Right ventricle myocardium inferior (tissue), 1 donor: Measurements from ENCODE around the gene GBF1. TPM values are rescaled to one million over a fixed set of nuclear protein-coding genes. Genes with fewer than 3 reads are reported as not detected.
A peak's percentile ranks its signal among the peaks of the same experiment; 100 is the strongest.

ENCODE experiments used
- ATAC-seq: fragments of 200-7000 bp; cut with Tn5 transposase; one replicate; pipeline ENCODE4 v1.9.1; 2020; ENCODE audit warnings: mild to moderate bottlenecking, moderate library complexity
- DNase-seq: peaks from one replicate; pipeline ENCODE4 v3.0.0; 2021; ENCODE audit errors: missing footprints
- intact Hi-C: fragments of 100-400 bp; cut with DNase I; formaldehyde crosslinking; loops from one replicate; pipeline ENCODE4 v1.11.0; 2022
- total RNA-seq: library from RNA; stranded (reverse); fragmentation: NEBNext Ultra II Directional; extraction: Animal tissue kit (Norgen Biotek cat#: 25700); gene quantifications from one replicate; pipeline ENCODE4 v1.2.1, GENCODE V29; 2021
- donor health status: DM: no; HTN: yes; CAD: no; lungs with severe emphysema.

Gene GBF1
- total RNA-seq, 1 donor from 2014 or later, result 44.0 TPM

DNA sequence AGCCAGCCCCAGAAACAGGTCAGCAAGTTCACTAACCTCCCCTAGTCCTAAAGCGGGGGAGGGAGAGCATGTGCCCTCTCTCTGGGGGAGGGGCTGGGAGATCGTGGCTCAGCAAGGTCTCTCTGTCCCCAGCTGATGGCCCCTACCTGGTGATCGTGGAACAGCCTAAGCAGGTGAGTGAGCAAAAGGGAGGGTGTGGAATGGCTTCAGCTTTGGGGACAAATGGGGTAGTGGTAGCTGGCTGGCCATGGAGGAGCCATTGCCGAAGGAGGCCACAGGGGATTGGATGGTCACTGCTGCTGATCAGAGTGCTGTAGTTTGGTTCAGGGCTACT is 151.0 kb downstream of the GBF1 start:
- ATAC-seq, result no peak
- intact Hi-C loops, result loop anchor here (5.0 kb wide), 1 partner anchor 106 kb away; the partner anchor contains the start of genes ACTR1A and SUFU
- no peak for DNase-seq

DNA sequence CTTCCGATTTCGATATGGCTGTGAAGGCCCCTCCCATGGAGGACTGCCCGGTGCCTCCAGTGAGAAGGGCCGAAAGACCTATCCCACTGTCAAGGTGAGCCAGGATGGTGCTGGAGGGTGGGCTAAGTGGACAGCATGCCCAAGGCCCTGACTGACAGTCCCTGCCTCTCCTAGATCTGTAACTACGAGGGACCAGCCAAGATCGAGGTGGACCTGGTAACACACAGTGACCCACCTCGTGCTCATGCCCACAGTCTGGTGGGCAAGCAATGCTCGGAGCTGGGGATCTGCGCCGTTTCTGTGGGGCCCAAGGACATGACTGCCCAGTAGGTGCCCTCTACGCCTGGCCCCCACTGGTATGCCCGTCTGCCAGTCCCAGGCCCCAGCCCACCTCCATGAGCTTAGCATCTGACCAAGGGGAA is 151.4 kb downstream of the GBF1 start:
- no peak for ATAC-seq
- intact Hi-C loops, result loop anchor here (5.0 kb wide), 1 partner anchor 106 kb away; the partner anchor contains the start of genes ACTR1A and SUFU
- no peak for DNase-seq

DNA sequence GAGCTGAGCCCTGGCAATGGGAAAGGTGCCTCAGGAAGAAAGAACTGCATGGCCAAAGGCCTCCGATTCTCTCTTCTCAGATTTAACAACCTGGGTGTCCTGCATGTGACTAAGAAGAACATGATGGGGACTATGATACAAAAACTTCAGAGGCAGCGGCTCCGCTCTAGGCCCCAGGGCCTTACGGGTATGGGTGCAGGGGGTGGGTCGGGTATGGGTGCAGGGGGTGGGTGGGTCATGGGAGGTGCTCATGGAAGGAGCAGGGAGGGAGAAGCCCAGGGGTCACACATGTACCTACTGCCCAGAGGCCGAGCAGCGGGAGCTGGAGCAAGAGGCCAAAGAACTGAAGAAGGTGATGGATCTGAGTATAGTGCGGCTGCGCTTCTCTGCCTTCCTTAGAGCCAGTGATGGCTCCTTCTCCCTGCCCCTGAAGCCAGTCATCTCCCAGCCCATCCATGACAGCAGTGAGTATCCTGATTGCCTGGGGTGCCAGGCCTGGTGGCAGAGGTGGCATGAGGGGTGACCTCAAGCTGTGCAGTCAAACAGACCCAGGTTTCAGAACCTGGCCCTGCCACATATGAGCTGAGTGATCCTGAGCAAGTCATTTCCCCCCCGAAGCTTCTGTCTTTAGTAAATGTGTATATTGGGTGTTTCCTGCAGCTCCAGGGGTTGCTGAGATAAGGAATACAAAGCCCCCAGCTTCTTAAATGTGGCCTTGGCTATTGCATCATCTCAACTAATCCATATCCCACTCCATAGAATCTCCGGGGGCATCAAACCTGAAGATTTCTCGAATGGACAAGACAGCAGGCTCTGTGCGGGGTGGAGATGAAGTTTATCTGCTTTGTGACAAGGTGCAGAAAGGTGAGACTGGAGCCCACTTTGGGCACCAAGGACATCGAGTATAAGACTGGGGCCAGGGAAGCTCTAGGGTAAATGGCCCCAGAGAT is 152.2 kb downstream of the GBF1 start:
- intact Hi-C loops, result loop anchor here (2.0 to 5.0 kb wide), 3 partner anchors 105 to 185 kb away; partner anchors contain the start of genes ACTR1A and SUFU
- DNase-seq, result peak; percentile 32

DNA sequence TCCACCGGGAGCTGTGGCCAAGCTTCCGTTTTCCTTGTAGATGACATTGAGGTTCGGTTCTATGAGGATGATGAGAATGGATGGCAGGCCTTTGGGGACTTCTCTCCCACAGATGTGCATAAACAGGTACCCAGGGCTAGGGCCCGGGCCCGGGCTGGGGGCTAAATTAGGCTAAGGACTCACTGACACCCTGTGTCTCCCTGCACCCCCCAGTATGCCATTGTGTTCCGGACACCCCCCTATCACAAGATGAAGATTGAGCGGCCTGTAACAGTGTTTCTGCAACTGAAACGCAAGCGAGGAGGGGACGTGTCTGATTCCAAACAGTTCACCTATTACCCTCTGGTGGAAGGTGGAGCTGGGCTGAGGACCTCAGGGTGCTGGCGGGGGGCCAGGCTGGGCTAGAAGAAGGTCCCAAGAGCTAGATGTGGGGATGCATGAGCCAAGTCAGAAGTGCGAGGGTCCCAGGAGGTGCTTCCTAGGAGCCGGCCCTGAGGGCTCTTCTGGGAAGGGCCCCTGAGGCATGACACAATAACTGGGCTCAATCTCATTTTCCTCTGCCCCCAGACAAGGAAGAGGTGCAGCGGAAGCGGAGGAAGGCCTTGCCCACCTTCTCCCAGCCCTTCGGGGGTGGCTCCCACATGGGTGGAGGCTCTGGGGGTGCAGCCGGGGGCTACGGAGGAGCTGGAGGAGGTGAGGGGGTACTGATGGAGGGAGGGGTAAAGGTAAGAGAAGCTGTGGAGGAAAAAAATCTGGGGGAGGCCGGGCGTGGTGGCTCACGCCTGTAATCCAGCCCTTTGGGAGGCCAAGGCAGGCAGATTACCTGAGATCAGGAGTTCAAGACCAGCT is 153.1 kb downstream of the GBF1 start:
- ATAC-seq (no peak), DNase-seq (peak; percentile 33)
- intact Hi-C loops, result loop anchor here (2.0 to 5.0 kb wide), 3 partner anchors 104 to 184 kb away; partner anchors contain the start of genes ACTR1A and SUFU

More for the DNA sequence above, 152.2 kb downstream of the GBF1 start:
- no peak for ATAC-seq

DNA sequence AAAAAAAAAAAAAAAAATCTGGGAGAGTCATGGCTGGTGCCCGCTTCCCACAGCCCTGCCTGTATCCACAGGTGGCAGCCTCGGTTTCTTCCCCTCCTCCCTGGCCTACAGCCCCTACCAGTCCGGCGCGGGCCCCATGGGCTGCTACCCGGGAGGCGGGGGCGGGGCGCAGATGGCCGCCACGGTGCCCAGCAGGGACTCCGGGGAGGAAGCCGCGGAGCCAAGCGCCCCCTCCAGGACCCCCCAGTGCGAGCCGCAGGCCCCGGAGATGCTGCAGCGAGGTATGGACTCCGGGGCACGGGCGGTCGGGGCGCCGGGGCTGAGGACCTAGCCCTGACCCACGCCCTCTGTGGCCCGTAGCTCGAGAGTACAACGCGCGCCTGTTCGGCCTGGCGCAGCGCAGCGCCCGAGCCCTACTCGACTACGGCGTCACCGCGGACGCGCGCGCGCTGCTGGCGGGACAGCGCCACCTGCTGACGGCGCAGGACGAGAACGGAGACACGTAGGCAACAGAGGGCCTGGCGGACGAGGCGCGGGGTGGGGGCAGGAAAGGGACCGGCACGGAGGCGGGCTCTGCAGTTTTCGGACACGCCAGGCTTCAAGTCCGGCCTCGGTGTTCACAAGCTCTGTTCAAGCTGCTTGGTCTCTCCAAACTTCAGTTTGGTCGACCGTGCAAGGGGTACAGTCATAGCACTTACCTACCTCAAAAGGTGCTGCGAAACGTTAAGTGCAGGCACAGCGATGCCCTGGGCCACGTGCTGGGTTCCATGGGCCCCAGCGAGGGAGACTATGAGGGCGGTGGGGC is 154.1 kb downstream of the GBF1 start:
- ATAC-seq (peak; percentile 79), DNase-seq (peak; percentile 97)
- intact Hi-C loops, result loop anchor here (2.0 to 5.0 kb wide), 3 partner anchors 103 to 183 kb away; partner anchors contain the start of genes ACTR1A and SUFU

DNA sequence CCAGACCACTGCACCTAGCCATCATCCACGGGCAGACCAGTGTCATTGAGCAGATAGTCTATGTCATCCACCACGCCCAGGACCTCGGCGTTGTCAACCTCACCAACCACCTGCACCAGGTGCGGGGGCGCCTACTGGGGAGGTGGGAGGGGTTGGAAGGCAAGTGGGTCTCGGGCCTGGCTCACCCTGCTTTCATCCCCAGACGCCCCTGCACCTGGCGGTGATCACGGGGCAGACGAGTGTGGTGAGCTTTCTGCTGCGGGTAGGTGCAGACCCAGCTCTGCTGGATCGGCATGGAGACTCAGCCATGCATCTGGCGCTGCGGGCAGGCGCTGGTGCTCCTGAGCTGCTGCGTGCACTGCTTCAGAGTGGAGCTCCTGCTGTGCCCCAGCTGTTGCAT is 154.7 kb downstream of the GBF1 start:
- ATAC-seq, result no peak
- peak; percentile 73 for DNase-seq
- intact Hi-C loops, result no loop called here

DNA sequence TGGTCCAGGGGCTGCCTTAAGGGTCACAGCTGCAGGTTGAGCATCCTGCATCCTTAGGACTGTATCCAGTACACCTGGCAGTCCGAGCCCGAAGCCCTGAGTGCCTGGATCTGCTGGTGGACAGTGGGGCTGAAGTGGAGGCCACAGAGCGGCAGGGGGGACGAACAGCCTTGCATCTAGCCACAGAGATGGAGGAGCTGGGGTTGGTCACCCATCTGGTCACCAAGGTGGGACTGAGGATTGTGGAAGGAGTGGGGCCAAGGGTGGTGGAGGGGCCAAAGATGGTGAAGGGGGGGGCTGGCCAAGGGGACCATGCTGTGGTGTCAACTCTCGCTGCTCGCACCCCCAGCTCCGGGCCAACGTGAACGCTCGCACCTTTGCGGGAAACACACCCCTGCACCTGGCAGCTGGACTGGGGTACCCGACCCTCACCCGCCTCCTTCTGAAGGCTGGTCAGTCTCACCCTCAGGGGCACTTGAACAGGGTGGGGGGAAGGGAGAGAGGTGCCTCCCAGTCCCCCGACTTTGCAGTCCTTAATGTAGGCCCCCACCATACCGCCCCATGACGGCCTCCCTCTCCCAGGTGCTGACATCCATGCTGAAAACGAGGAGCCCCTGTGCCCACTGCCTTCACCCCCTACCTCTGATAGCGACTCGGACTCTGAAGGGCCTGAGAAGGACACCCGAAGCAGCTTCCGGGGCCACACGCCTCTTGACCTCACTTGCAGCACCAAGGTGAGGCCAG is 155.4 kb downstream of the GBF1 start:
- ATAC-seq (no peak), DNase-seq (peak; percentile 40)
- intact Hi-C loops, result no loop called here

DNA sequence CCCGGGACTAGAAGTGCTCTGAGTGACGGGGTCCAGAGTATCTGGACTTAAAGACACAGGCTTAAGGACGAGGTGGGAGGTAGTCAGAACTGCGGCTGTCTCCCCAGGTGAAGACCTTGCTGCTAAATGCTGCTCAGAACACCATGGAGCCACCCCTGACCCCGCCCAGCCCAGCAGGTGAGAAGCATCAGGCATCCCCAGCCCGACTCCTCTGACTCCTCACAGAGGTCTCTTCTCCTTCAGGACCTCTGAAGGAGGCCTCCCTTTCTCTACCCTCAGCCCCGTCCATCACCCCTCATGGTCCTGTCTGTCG is 156.0 kb downstream of the GBF1 start:
- DNase-seq (peak; percentile 16), ATAC-seq (no peak)
- intact Hi-C loops, result no loop called here

DNA sequence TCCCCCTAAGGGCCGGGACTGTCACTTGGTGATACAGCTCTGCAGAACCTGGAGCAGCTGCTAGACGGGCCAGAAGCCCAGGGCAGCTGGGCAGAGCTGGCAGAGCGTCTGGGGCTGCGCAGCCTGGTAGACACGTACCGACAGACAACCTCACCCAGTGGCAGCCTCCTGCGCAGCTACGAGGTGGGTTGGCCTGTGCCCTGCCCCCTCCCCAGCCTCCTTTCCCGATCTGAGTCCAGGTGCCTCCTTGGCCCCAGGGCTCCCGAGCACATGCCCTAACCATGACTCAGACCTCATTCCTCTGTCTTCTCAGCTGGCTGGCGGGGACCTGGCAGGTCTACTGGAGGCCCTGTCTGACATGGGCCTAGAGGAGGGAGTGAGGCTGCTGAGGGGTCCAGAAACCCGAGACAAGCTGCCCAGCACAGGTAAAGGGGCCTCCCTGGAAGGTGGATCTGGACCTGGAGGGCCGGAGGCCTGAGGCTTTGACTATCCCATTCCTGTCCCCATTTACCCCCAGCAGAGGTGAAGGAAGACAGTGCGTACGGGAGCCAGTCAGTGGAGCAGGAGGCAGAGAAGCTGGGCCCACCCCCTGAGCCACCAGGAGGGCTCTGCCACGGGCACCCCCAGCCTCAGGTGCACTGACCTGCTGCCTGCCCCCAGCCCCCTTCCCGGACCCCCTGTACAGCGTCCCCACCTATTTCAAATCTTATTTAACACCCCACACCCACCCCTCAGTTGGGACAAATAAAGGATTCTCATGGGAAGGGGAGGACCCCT is 156.6 kb downstream of the GBF1 start:
- ATAC-seq, result no peak
- peak; percentile 17 for DNase-seq
- intact Hi-C loops, result no loop called here

DNA sequence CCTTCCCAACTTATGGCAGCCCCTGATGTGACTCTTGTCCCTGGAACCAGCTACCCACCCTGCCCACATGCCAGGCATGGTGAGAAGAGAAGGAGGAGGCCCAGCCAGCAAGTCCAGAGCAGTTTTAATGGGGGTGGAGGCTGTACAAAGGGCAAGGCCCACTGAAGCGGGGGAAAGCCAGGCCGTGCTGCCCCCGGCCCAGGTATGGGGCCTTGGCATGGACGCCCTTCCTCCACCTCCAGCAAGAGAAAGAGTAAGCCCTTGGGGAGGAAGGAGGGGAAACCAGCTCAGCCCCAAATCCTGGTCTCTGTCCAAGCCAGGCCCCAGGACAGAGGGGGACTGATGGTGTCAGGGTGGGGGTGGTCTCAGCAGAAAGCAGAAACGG is 157.2 kb downstream of the GBF1 start:
- DNase-seq (peak; percentile 3), ATAC-seq (no peak)
- intact Hi-C loops, result no loop called here

DNA sequence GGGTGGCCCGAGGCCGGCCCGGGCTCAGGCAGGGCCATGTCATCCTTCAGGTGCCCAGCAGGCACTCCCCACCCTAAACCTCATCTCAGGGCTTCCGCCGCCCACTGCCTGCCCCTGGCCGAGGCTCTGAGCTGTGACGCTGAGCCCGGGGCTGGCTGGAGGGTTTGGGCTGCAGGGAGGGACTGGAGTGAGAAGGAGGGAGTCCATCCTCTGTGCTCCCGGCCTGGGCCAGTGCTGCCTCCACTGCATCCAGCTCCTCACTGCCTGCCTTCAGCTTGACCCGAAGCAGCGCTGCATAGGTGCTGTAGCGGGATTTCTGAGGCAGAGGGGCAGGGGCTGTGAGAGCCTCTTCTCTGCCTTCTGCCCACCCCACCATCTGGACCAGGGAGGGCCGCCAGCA is 157.8 kb downstream of the GBF1 start:
- intact Hi-C loops, result no loop called here
- DNase-seq (peak; percentile 23), ATAC-seq (no peak)

DNA sequence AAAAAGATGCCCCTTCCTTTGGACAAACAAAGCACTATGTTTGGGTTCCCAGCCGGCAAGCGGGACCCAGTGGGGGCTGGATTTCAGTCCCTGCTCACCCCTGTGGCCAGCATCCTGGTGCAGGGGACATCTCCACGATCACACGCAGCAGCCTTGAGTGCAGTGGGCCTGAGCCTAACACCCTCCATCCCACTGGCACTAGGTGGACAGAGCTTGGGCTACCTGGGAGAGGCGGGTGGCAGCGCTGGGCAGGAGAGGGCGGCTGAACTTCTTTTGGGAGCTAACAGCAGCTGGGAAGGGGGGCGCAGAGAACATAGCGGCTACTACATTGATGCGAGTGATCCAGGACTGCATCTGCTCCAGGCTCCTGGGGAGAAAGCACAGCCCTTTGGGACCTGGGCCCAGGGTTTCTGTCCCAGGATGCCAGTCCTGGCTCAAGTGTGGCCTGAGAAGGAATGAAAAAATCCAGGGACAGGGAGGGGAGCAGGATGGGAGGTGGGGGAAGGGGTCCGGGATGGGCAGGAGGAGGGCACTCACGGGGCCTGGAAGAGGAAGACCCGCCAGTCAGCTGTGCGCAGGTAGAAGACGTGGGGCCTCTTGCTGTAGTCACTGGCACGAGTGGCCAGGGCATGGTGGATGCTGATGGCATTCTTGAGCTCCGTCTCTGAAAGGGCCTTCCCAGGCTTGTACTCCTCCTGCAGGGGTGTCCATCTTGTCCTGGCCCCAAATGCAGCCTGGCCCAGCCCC is 159.2 kb downstream of the GBF1 start:
- intact Hi-C loops, result no loop called here
- DNase-seq (peak; percentile 43), ATAC-seq (no peak)

DNA sequence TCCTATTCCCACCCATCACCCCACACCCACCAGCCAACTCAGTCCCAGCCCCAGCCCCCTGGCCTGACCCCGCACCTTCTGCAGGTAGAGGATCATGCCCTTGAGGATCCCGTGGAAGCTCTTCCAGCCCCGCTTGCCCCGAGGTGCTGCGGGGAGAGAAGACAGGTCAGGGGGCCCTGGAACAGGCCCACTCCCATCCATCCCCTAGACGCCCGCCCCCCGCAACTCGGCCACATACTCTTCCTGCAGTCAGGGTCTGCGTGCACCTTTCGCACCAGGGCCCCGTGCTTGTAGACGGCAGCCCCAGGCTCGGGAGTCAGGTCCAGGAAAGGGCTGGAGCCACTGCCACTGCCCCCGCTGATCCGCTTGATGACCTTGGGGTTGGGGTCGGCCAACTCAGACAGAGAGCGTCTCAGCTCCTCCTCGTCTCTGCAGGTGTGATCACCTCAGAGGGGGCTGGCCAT is 159.8 kb downstream of the GBF1 start:
- ATAC-seq, result no peak
- DNase-seq, result peak; percentile 40
- intact Hi-C loops, result no loop called here

DNA sequence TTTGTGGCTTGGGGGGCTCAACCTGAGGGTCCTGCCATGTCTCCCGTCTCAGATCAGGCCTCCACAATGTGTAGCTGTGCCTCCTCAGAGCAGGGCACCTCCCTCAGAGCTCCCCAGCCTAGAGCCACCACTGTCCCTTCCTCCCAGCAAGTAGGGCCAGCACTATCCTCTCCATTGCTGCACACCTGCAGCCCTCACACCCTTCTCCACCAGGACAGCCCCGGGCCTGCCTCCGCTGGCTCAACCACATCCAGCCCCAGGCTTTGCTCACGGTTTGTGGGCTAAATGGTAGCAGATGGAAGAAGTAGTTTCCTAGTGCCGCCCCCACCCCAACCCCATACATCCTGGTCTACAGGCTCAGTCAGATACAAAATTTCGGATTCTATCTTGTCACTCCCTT is 160.3 kb downstream of the GBF1 start:
- peak; percentile 9 for DNase-seq
- intact Hi-C loops, result no loop called here
- ATAC-seq, result no peak

DNA sequence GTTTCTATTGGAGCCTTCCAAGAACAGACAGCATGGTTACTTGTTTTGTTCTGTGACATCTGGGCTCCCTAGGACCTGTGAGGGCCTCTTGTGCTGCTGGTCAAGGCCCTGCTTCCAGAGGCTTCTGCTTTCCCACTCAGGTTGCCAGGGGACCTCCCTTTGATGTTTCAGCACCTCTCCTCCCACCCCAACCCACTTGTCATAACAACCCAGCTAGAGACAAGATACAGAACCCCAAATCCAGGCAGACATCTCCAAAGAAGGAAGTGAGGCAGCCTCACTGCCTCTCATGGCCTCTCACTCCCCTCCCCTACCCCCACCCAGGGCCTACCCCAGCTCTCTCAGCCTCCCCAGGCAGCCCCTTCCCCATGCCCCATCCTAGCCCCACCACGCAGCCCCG is 161.5 kb downstream of the GBF1 start:
- ATAC-seq (no peak), DNase-seq (no peak)
- intact Hi-C loops, result no loop called here

DNA sequence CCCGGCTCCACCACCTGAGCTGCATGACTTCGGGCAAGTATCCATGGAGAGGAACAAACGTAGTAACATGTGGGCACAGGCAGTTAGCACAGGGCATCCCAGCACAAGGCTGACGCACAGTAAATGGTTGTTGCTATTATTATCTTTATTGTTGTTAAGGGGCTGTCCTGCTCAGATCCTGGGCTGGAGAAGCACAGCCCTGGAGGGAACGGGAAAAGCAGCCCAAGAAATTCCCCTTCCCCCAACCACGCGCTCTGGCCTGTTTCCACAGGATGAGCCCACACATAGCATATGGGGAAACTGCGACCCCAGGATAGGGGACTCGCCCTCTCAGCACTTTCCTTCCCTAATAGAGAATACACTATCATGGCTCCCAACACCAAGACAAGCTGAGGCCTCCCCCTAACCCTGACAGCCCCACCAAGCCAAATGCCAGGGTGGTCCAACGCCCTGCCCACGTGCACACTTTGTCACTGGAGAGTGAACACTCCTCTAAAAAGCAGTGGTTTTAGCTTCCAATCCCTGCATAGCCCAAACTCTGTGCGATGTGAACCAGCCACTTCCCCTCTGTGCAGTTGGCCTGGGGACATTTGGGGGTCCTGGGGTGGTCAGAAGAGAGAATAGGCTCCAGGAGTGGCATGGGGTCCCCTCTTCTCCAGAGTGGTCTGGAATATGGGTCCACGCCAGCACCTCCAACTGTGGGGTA is 162.2 kb downstream of the GBF1 start:
- no peak for ATAC-seq
- intact Hi-C loops, result no loop called here
- DNase-seq, result peak; percentile 11
